Measurements from ENCODE around the gene SLC4A1. TPM values are rescaled to one million over a fixed set of nuclear protein-coding genes. Genes with fewer than 3 reads are reported as not detected.
A peak's percentile ranks its signal among the peaks of the same experiment; 100 is the strongest.

The SLC4A1 gene
- total and polyA plus RNA-seq, 2 experiments from 2014 or later: not detected

GRCh38 chr17:44220213-44221083 is 47.5 kb downstream of the SLC4A1 start:
- under 1% methylated on average over 58 of the region's 108 CpGs for WGBS (ENCODE audit: low lambda C conversion rate, missing lambda C conversion rate)
- Histone ChIP-seq H3K9me2 (replicated peaks; ENCODE audit: insufficient read depth) (no peaks in the 10 kb centered on the region), H4K20me1 (ENCODE audit: insufficient read depth, poor library complexity, severe bottlenecking) (peaks cover 20% of the 10 kb centered on the region), H3K4me2 (peak overlapping the region; percentile 97), H3K27ac (peak overlapping the region; percentile 100), H3K27me3 (no peaks in the 10 kb centered on the region), H3K79me2 (peaks cover 46% of the 10 kb centered on the region), H3K36me3 (replicated peaks; ENCODE audit: insufficient read depth, low read depth) (peaks cover 3% of the 10 kb centered on the region), H3K4me1 (ENCODE audit: insufficient read depth) (peaks cover 22% of the 10 kb centered on the region), H2AFZ (peak overlapping the region; percentile 60), H3K9me3 (ENCODE audit: low read depth) (no peaks in the 10 kb centered on the region), H3K4me3 (peak overlapping the region; percentile 97)
- TF ChIP-seq, protein P1, sequence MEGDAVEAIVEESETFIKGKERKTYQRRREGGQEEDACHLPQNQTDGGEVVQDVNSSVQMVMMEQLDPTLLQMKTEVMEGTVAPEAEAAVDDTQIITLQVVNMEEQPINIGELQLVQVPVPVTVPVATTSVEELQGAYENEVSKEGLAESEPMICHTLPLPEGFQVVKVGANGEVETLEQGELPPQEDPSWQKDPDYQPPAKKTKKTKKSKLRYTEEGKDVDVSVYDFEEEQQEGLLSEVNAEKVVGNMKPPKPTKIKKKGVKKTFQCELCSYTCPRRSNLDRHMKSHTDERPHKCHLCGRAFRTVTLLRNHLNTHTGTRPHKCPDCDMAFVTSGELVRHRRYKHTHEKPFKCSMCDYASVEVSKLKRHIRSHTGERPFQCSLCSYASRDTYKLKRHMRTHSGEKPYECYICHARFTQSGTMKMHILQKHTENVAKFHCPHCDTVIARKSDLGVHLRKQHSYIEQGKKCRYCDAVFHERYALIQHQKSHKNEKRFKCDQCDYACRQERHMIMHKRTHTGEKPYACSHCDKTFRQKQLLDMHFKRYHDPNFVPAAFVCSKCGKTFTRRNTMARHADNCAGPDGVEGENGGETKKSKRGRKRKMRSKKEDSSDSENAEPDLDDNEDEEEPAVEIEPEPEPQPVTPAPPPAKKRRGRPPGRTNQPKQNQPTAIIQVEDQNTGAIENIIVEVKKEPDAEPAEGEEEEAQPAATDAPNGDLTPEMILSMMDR (IDR thresholded peaks at IDR 0.05; ENCODE audit: poor library complexity): no peak
- no peak for TF ChIP-seq EZH2phosphoT487 (IDR thresholded peaks at IDR 0.05; ENCODE audit: low read depth, severe bottlenecking, unreplicated experiment)
- TF ChIP-seq EZH2 (IDR thresholded peaks at IDR 0.05; ENCODE audit: borderline replicate concordance): no peak
- DNase-seq (ENCODE audit: low spot score): peak; percentile 78

- Histone ChIP-seq H3K4me3 (peak within 1 kb of the TSS; percentile 97), H3K9me3 (ENCODE audit: low read depth) (no peaks in the 10 kb centered on the region), H3K4me2 (peak within 1 kb of the TSS; percentile 97), H3K36me3 (replicated peaks; ENCODE audit: insufficient read depth, low read depth) (peaks cover 3% of the 10 kb centered on the region), H2AFZ (peak within 1 kb of the TSS; percentile 60), H3K4me1 (ENCODE audit: insufficient read depth) (peaks cover 22% of the 10 kb centered on the region), H3K9me2 (replicated peaks; ENCODE audit: insufficient read depth) (no peaks in the 10 kb centered on the region), H3K79me2 (peaks cover 46% of the 10 kb centered on the region), H4K20me1 (ENCODE audit: insufficient read depth, poor library complexity, severe bottlenecking) (peaks cover 20% of the 10 kb centered on the region), H3K27ac (peak within 1 kb of the TSS; percentile 100), H3K27me3 (no peaks in the 10 kb centered on the region)
- DNase-seq (ENCODE audit: low spot score): peak; percentile 88
- no peak for TF ChIP-seq EZH2phosphoT487 (IDR thresholded peaks at IDR 0.05; ENCODE audit: low read depth, severe bottlenecking, unreplicated experiment)
- TF ChIP-seq EZH2 (IDR thresholded peaks at IDR 0.05; ENCODE audit: borderline replicate concordance): no peak
- TF ChIP-seq, protein P1 (IDR thresholded peaks at IDR 0.05; ENCODE audit: poor library complexity): no peak
- WGBS (ENCODE audit: low lambda C conversion rate, missing lambda C conversion rate): no CpG with 5 or more reads among the region's 76 CpGs
These were observed 48.2 kb downstream of the SLC4A1 start, which contains the start of gene UBTF for GRCh38 chr17:44219616-44220212. UBTF (minus strand) TSS chr17:44219675; CDS start chr17:44218229, 1,446 bp downstream.

DNA sequence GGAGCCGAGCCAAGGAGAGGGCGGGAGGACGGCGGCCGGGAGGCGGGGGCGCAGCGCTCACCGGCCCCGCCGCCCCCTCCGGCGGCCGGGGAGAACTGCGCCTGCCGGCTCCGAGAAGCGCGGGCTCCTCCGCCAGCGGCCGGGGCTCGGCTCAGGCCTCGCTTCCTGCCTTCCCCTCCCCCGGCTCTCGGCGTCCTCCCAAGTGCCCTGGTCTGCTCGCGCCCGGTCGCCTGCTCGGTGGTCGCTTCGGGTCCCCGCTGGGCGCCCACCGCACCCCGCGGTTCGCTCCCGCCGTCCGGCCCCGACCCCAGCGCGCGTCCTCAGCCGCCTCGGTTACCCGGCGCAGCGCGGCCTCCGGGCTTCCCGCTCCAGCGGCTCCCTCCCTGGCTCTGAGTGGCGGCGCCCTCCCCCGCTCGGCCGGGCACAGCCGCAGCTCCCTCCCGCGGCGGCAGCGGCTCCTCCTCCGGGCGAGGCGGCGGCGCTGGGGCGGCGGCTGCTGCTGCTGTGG is 48.8 kb downstream of the SLC4A1 start:
- Histone ChIP-seq H3K4me3 (peak overlapping the region; percentile 97), H3K36me3 (replicated peaks; ENCODE audit: insufficient read depth, low read depth) (peaks cover 3% of the 10 kb centered on the region), H3K27me3 (no peaks in the 10 kb centered on the region), H2AFZ (peak overlapping the region; percentile 30), H3K9me2 (replicated peaks; ENCODE audit: insufficient read depth) (no peaks in the 10 kb centered on the region), H3K4me1 (ENCODE audit: insufficient read depth) (peaks cover 22% of the 10 kb centered on the region), H3K27ac (peak overlapping the region; percentile 100), H4K20me1 (ENCODE audit: insufficient read depth, poor library complexity, severe bottlenecking) (peaks cover 20% of the 10 kb centered on the region), H3K9me3 (ENCODE audit: low read depth) (no peaks in the 10 kb centered on the region), H3K4me2 (peak overlapping the region; percentile 97), H3K79me2 (peaks cover 46% of the 10 kb centered on the region)
- peak; percentile 91 for DNase-seq (ENCODE audit: low spot score)
- WGBS (ENCODE audit: low lambda C conversion rate, missing lambda C conversion rate): 1% methylated on average over 12 of the region's 73 CpGs
- TF ChIP-seq EZH2 (IDR thresholded peaks at IDR 0.05; ENCODE audit: borderline replicate concordance) (no peak), EZH2phosphoT487 (IDR thresholded peaks at IDR 0.05; ENCODE audit: low read depth, severe bottlenecking, unreplicated experiment) (no peak)
- TF ChIP-seq, protein P1 (IDR thresholded peaks at IDR 0.05; ENCODE audit: poor library complexity): peak; percentile 28
